ENCODE results near the gene JAZF1. TPM values are rescaled to one million over a fixed set of nuclear protein-coding genes. Genes with fewer than 3 reads are reported as not detected.

JAZF1 gene
- polyA plus RNA-seq, 1 experiment, result 11.6 TPM

DNA sequence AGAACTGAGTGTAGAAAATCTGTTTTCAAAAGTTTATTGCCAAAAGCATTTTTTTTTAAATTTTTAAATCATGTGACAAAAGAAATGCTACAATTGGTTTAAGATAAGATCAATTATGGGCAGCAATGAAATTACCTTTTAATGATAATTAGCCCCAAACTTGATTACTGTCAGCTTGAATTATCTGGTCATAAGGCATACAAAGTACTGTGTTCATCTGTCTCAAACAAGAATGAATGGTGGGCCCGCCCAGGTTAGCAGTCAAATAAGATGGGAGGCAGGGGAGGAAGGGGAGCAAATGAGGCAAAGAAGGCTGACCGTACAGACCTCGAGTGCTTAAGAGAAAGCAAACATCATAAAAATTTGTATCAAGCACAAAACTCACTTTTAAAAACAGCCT is 68.1 kb downstream of the JAZF1 start:
- ChIA-PET POLR2A (no interaction called here), CTCF (no interaction called here)

DNA sequence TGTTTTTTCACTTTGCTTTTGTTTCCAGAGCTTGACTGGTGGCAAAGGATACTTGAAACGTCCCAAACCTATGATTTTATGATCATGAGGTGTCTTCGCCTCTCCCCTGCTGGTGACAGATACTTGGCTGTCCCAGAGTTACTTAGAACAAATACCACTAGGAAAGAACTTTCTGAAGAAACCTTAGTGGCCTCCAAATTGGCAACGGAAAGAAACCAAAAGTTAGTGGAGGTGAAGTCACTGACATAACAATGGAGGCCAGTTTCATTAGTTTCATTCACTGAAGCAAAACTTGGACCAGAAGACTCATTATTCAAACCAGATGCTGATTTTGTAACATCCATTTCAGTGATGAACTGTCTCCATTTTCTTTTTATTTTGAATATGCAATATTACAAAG is 68.6 kb downstream of the JAZF1 start:
- no peak for DNase-seq (ENCODE audit: low read depth)
- Histone ChIP-seq H3K27me3 (ENCODE audit: control insufficient read depth, insufficient read depth, low read length) (no peaks in the 10 kb centered on the region), H3K4me3 (ENCODE audit: low read depth, low read length) (no peak overlapping the region), H3K36me3 (ENCODE audit: control insufficient read depth, insufficient read depth, low read length) (no peaks in the 10 kb centered on the region)
- ChIA-PET POLR2A (no interaction called here), CTCF (no interaction called here)
- TF ChIP-seq, protein P1, sequence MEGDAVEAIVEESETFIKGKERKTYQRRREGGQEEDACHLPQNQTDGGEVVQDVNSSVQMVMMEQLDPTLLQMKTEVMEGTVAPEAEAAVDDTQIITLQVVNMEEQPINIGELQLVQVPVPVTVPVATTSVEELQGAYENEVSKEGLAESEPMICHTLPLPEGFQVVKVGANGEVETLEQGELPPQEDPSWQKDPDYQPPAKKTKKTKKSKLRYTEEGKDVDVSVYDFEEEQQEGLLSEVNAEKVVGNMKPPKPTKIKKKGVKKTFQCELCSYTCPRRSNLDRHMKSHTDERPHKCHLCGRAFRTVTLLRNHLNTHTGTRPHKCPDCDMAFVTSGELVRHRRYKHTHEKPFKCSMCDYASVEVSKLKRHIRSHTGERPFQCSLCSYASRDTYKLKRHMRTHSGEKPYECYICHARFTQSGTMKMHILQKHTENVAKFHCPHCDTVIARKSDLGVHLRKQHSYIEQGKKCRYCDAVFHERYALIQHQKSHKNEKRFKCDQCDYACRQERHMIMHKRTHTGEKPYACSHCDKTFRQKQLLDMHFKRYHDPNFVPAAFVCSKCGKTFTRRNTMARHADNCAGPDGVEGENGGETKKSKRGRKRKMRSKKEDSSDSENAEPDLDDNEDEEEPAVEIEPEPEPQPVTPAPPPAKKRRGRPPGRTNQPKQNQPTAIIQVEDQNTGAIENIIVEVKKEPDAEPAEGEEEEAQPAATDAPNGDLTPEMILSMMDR (IDR thresholded peaks at IDR 0.05; ENCODE audit: insufficient read depth, low read depth, low read length), result no peak

More for the DNA sequence above, 68.1 kb downstream of the JAZF1 start:
- TF ChIP-seq, protein P1 (IDR thresholded peaks at IDR 0.05; ENCODE audit: insufficient read depth, low read depth, low read length), result no peak
- no peak for DNase-seq (ENCODE audit: low read depth)
- no peaks in the 10 kb centered on the region for H3K36me3 ChIP-seq (ENCODE audit: control insufficient read depth, insufficient read depth, low read length)
- H3K4me3 ChIP-seq (ENCODE audit: low read depth, low read length), result no peak overlapping the region
- no peaks in the 10 kb centered on the region for H3K27me3 ChIP-seq (ENCODE audit: control insufficient read depth, insufficient read depth, low read length)

DNA sequence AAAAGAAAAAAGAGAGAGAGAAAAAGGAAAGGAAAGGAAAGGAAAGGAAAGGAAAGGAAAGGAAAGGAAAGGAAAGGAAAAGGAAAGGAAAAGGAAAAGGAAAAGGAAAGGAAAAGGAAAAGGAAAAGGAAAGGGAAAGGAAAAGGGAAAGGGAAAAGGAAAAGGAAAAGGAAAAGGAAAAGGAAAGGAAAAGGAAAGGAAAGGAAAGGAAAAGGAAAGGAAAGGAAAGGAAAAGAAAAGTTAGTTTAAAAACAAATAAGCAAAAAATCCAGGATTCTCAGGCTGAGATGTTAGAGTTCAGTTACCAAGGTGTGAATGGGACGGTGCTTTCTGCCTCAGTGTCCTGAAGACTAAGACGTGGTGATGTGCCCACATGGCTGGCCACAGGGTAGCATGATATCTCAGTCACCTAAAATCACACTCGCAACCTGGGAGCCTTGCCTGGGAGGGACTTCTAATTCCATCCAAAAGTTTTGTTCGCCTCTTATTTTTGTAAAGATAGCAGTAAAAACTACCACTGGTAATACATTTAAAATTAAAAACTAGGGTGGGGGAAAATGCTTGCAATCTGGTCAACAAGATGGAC is 70.1 kb downstream of the JAZF1 start:
- Histone ChIP-seq H3K27me3 (ENCODE audit: control insufficient read depth, insufficient read depth, low read length) (no peaks in the 10 kb centered on the region), H3K36me3 (ENCODE audit: control insufficient read depth, insufficient read depth, low read length) (no peaks in the 10 kb centered on the region), H3K4me3 (ENCODE audit: low read depth, low read length) (no peak overlapping the region)
- POLR2A ChIA-PET, result no interaction called here
- CTCF ChIA-PET, result interaction anchor here (2.0 kb wide), 1 partner anchor 51 kb away, joined by 5 read pairs; no protein-coding TSS in a partner anchor
- no peak for DNase-seq (ENCODE audit: low read depth)
- TF ChIP-seq, protein P1 (IDR thresholded peaks at IDR 0.05; ENCODE audit: insufficient read depth, low read depth, low read length), result no peak

DNA sequence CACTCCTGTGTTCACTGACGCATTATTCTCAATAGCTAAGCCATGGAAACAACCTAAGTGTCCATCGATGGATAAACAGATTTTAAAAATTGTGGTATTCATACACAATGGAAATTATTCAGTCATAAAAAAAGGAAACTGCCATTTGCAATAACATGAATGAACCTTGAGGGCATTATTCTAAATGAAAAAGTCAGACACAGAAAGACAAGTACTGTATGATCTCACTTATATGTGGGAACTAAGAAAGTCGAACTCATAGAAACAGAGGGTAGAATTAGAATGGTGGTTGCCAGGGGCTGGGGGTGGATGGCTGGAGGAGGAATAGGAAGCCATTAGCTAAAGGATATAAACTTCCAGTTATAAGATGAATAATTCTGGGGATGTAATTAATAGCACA is 71.8 kb downstream of the JAZF1 start:
- no peaks in the 10 kb centered on the region for H3K27me3 ChIP-seq (ENCODE audit: control insufficient read depth, insufficient read depth, low read length)
- no peak for DNase-seq (ENCODE audit: low read depth)
- no peaks in the 10 kb centered on the region for H3K36me3 ChIP-seq (ENCODE audit: control insufficient read depth, insufficient read depth, low read length)
- POLR2A ChIA-PET, result no interaction called here
- TF ChIP-seq, protein P1 (IDR thresholded peaks at IDR 0.05; ENCODE audit: insufficient read depth, low read depth, low read length), result no peak
- CTCF ChIA-PET, result interaction anchor here (1.6 to 2.0 kb wide), 2 partner anchors 13 to 53 kb away, joined by 4 to 5 read pairs; no protein-coding TSS in a partner anchor
- no peak overlapping the region for H3K4me3 ChIP-seq (ENCODE audit: low read depth, low read length)

DNA sequence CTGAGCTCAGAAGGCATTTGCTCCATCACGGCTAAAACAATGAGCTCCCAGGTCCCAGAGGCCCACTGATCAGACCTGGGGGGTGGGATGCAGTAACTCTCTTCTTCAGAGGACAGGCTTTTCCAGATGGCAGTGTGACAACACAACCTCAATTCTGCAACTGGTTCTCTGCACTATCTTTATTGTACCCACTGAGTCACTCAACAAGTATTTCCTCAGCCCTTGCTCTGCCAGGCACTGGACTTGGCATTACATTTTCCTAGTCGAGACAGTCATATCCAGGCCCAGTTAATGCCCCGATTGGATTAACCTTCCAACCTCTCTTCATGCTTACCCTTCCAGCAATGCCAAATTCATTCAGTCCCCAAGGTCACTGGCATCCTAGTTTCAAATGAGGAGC is 72.6 kb downstream of the JAZF1 start:
- ChIA-PET CTCF (interaction anchor here (1.6 kb wide), 1 partner anchor 13 kb away, joined by 4 read pairs; no protein-coding TSS in a partner anchor), POLR2A (no interaction called here)
- TF ChIP-seq, protein P1 (IDR thresholded peaks at IDR 0.05; ENCODE audit: insufficient read depth, low read depth, low read length), result no peak
- Histone ChIP-seq H3K27me3 (ENCODE audit: control insufficient read depth, insufficient read depth, low read length) (no peaks in the 10 kb centered on the region), H3K36me3 (ENCODE audit: control insufficient read depth, insufficient read depth, low read length) (no peaks in the 10 kb centered on the region), H3K4me3 (ENCODE audit: low read depth, low read length) (no peak overlapping the region)
- DNase-seq (ENCODE audit: low read depth), result no peak

Data from BJ (cell line).